HL-60 (cell line): ENCODE data around the gene PRKRA.

Experiments used
- DNase-seq, 2 experiments: peaks; one replicate each; pipeline ENCODE4 v3.0.0-alpha.2; 2010 to 2020; ENCODE audit warnings: low read depth in 1 of 2, low spot score in 1 of 2
- H3K27ac ChIP-seq: fragments of 250-450 bp; sonication (Bioruptor Pico); replicated peaks from 2 replicates; pipeline ENCODE4 v1.5.1; 2020; ENCODE audit warnings: mild to moderate bottlenecking, moderate library complexity
- H3K27me3 ChIP-seq: fragments of 250-450 bp; sonication (Bioruptor Pico); 2 replicates; pipeline ENCODE4 v1.5.1; 2021; ENCODE audit warnings: mild to moderate bottlenecking, moderate library complexity; ENCODE audit not compliant: insufficient read depth, poor library complexity, severe bottlenecking
- H3K4me3 ChIP-seq: replicated peaks from 2 replicates; pipeline ENCODE4 v1.5.1; 2011; ENCODE audit warnings: mild to moderate bottlenecking, control low read depth, low read length; ENCODE audit not compliant: insufficient read depth
- GABPA ChIP-seq: IDR thresholded peaks from 2 replicates; pipeline ENCODE4 v1.6.1; 2012; ENCODE audit warnings: low read depth
- POLR2AphosphoS5 ChIP-seq: IDR thresholded peaks from 2 replicates; pipeline ENCODE4 v1.6.1; 2012; ENCODE audit warnings: low read depth
- SPI1 ChIP-seq: IDR thresholded peaks from 2 replicates; pipeline ENCODE4 v1.6.1; 2012; ENCODE audit warnings: low read depth, mild to moderate bottlenecking, borderline replicate concordance
- TF ChIP-seq, protein P1 (sequence below): IDR thresholded peaks from 2 replicates; pipeline ENCODE4 v1.6.1; 2012; ENCODE audit warnings: low read depth; ENCODE audit not compliant: insufficient replicate concordance
- TF ChIP-seq, protein P2 (sequence below): IDR thresholded peaks from one replicate; pipeline ENCODE4 v1.5.1; 2011; ENCODE audit warnings: low read length, control low read depth, inconsistent platforms; ENCODE audit not compliant: insufficient read depth

The PRKRA gene

DNA sequence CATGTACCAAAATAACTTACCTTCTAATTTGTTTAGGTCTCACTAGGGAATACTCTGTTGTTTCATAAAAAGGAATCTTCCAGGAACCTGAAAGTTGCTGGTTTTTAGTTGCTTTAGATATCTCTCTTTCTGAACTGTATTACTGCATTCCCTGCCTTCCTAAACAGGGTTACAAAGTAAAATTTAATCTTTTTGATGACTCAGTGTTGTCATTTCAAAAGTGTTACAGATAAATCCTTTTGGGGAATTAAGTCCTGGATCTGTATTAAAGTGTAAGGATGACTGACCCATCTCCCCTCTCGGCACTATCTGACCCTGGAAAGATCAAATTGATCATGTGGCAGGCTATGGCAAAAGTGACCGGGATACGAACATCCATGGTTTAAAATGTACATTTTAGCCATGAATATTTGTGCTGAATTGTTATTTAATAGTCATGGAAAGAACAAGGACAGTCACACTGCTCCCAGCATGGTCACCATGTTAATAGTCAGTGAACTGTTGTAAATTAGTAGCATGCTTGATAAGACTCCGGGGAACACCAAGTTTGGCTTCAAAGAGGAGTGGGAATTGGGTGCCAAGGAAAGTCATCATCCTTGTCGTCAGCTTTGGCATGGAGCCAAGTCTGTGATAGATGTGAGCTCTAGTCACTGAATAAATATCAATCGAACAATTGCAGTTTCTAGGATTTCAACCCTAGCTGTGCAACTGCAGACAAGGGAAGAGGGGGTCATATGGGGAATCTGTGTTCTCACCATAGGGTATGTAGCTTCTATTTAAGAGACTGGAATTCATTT lies 33.5 kb upstream of the PRKRA start:
- DNase-seq = no peak
- TF ChIP-seq, protein P1, sequence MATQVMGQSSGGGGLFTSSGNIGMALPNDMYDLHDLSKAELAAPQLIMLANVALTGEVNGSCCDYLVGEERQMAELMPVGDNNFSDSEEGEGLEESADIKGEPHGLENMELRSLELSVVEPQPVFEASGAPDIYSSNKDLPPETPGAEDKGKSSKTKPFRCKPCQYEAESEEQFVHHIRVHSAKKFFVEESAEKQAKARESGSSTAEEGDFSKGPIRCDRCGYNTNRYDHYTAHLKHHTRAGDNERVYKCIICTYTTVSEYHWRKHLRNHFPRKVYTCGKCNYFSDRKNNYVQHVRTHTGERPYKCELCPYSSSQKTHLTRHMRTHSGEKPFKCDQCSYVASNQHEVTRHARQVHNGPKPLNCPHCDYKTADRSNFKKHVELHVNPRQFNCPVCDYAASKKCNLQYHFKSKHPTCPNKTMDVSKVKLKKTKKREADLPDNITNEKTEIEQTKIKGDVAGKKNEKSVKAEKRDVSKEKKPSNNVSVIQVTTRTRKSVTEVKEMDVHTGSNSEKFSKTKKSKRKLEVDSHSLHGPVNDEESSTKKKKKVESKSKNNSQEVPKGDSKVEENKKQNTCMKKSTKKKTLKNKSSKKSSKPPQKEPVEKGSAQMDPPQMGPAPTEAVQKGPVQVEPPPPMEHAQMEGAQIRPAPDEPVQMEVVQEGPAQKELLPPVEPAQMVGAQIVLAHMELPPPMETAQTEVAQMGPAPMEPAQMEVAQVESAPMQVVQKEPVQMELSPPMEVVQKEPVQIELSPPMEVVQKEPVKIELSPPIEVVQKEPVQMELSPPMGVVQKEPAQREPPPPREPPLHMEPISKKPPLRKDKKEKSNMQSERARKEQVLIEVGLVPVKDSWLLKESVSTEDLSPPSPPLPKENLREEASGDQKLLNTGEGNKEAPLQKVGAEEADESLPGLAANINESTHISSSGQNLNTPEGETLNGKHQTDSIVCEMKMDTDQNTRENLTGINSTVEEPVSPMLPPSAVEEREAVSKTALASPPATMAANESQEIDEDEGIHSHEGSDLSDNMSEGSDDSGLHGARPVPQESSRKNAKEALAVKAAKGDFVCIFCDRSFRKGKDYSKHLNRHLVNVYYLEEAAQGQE = no peak
- TF ChIP-seq, protein P2, sequence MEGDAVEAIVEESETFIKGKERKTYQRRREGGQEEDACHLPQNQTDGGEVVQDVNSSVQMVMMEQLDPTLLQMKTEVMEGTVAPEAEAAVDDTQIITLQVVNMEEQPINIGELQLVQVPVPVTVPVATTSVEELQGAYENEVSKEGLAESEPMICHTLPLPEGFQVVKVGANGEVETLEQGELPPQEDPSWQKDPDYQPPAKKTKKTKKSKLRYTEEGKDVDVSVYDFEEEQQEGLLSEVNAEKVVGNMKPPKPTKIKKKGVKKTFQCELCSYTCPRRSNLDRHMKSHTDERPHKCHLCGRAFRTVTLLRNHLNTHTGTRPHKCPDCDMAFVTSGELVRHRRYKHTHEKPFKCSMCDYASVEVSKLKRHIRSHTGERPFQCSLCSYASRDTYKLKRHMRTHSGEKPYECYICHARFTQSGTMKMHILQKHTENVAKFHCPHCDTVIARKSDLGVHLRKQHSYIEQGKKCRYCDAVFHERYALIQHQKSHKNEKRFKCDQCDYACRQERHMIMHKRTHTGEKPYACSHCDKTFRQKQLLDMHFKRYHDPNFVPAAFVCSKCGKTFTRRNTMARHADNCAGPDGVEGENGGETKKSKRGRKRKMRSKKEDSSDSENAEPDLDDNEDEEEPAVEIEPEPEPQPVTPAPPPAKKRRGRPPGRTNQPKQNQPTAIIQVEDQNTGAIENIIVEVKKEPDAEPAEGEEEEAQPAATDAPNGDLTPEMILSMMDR = no peak
- TF ChIP-seq SPI1 (no peak), GABPA (no peak), POLR2AphosphoS5 (no peak)
- no peak overlapping the region for H3K4me3 ChIP-seq
- no peaks in the 10 kb centered on the region for H3K27me3 ChIP-seq
- no peak overlapping the region for H3K27ac ChIP-seq

DNA sequence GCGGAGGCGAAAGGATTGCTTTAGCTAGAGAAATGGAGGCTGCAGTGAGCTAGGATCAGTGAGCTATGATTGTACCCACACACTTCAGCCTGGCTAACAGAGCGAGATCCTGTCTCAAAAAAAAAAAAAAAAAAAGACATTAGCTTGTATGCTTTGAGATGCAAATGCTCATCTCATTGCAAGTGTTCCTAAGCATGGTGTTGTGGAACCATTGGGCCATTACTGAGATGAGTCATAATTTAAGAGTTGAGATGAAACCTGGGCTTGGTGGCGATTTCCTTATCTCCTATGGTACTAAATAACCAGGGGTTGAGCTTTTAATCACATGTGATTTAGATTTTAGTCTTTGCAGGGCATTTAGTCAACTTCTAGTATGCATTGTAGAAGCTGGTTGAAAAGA lies 31.5 kb upstream of the PRKRA start:
- no peak overlapping the region for H3K27ac ChIP-seq
- H3K27me3 ChIP-seq = no peaks in the 10 kb centered on the region
- no peak for DNase-seq
- TF ChIP-seq GABPA (no peak), POLR2AphosphoS5 (no peak), SPI1 (no peak)
- TF ChIP-seq, protein P1 = no peak
- TF ChIP-seq, protein P2 = no peak
- no peak overlapping the region for H3K4me3 ChIP-seq

DNA sequence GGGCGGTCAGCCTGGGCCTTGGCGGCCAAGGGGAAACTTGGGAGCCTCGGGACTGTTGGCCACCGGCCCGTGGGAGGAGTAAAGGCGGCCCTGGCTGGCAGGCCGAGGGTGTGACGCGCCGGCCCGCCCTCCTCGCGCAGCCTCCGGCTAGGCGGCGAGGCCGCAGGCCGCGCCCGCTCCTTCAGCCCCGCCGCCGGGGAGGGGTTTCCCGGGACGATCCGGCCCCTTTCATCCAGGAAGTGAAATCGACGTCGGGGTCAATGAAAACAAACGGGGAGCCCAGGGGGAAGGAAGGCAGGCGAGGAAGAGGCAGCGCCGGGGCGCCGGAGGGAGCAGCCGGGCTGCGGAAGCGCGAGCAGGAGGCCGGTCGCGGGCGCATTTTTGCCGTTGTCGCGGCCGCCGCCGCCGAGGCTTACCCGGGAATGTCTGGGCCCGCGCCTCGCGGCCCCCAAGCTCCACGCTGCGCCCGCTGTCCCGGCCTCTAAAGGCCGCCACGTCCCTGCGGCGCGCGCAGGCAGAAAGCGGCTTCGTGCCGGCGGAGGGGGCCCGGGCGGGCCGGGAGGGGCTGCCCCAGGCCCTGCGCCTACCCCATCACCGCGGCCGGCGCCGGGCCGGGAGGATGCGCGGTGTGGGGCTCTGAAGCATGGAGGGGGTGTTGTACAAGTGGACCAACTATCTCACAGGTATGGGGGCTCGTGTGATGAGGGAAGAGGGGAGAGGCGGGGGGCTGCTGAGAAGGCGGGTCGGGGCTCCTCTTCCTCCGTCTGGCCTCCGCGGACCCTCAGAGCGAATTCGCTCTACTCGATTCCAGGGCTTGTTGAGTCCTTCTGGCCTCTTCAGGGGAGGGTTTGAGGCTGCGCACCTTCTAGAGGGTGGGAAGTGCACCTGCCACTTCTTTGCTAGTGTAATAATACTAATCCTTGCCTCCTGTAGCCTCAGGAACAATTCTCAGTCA lies 29.5 kb upstream of the PRKRA start, which contains the start of gene PLEKHA3:
Gene PLEKHA3, plus strand, starts transcription at position 231 of the 955 bp plus-strand sequence. Its CDS starts 413 bp downstream, at position 644.
- peak; percentile 47 to 93 for DNase-seq
- TF ChIP-seq GABPA = peak; percentile 63; the same call in 1 of the 2 replicates
- TF ChIP-seq, protein P1 = no peak
- TF ChIP-seq POLR2AphosphoS5 = peak; percentile 56; the same call in 1 of the 2 replicates
- TF ChIP-seq SPI1 = peak; percentile 38; the same call in 1 of the 2 replicates
- Histone ChIP-seq H3K27me3 (no peaks in the 10 kb centered on the region), H3K27ac (peak within 1 kb of the TSS; percentile 71), H3K4me3 (peak within 1 kb of the TSS; percentile 71)
